ENCODE data around the gene PCDH12. TPM values are rescaled to one million over a fixed set of nuclear protein-coding genes. Genes with fewer than 3 reads are reported as not detected.
"Not testable (repeated sequence)": the region's sequence is repeated elsewhere in the genome, so short reads cannot be mapped to it uniquely, and the experiment has no call there.

PCDH12 gene
- total RNA-seq, 1 donor from 2014 or later, result 0.61 TPM

GRCh38 chr5:141928051-141928450 lies 30.0 kb downstream of the PCDH12 start:
- Mint-ChIP-seq H3K36me3 (ENCODE audit: low read depth) (peaks cover 13% of the 10 kb centered on the region), H3K27me3 (ENCODE audit: low read depth) (no peaks in the 10 kb centered on the region), H3K4me1 (peaks cover 26% of the 10 kb centered on the region), H3K4me3 (no peak overlapping the region), H3K27ac (ENCODE audit: unreplicated experiment) (no peak overlapping the region), H3K9me3 (no peaks in the 10 kb centered on the region)
- DNase-seq (ENCODE audit: low read depth, low spot score), result no peak
- no peak for TF ChIP-seq CTCF (conservative IDR thresholded peaks at IDR 0.05)

- Mint-ChIP-seq H3K27me3 (ENCODE audit: low read depth) (no peaks in the 10 kb centered on the region), H3K36me3 (ENCODE audit: low read depth) (peaks cover 13% of the 10 kb centered on the region), H3K9me3 (no peaks in the 10 kb centered on the region), H3K4me1 (peaks cover 30% of the 10 kb centered on the region), H3K4me3 (peak overlapping the region; percentile 73), H3K27ac (ENCODE audit: unreplicated experiment) (no peak overlapping the region)
- DNase-seq (ENCODE audit: low read depth, low spot score), result no peak
- no peak for TF ChIP-seq CTCF (conservative IDR thresholded peaks at IDR 0.05)
These were observed 31.6 kb downstream of the PCDH12 start for GRCh38 chr5:141926434-141926833.

- H3K4me3 Mint-ChIP-seq, result peak within 1 kb of the TSS; percentile 90
- H3K36me3 Mint-ChIP-seq (ENCODE audit: low read depth), result peaks cover 9% of the 10 kb centered on the region
- peak; percentile 83 for DNase-seq (ENCODE audit: low read depth, low spot score)
- H3K9me3 Mint-ChIP-seq, result no peaks in the 10 kb centered on the region
- peaks cover 34% of the 10 kb centered on the region for H3K4me1 Mint-ChIP-seq
- no peaks in the 10 kb centered on the region for H3K27me3 Mint-ChIP-seq (ENCODE audit: low read depth)
- peak within 1 kb of the TSS; percentile 95 for H3K27ac Mint-ChIP-seq (ENCODE audit: unreplicated experiment)
- TF ChIP-seq CTCF (conservative IDR thresholded peaks at IDR 0.05), result no peak
These were observed 34.3 kb downstream of the PCDH12 start, which contains the start of gene DELE1 for GRCh38 chr5:141923448-141924313. Gene DELE1 (plus strand): TSS chr5:141923871. CDS start chr5:141923942, 71 bp downstream.

GRCh38 chr5:141922827-141923447 lies 35.1 kb downstream of the PCDH12 start:
- H3K36me3 Mint-ChIP-seq (ENCODE audit: low read depth); H3K27ac Mint-ChIP-seq (ENCODE audit: unreplicated experiment); DNase-seq (ENCODE audit: low read depth, low spot score); H3K27me3 Mint-ChIP-seq (ENCODE audit: low read depth); H3K9me3 Mint-ChIP-seq: not testable (repeated sequence)
- Mint-ChIP-seq H3K4me3 (peak overlapping the region; percentile 90), H3K4me1 (peaks cover 34% of the 10 kb centered on the region)

GRCh38 chr5:141920771-141921170 lies 37.2 kb downstream of the PCDH12 start:
- Mint-ChIP-seq H3K27me3 (ENCODE audit: low read depth) (peaks cover 11% of the 10 kb centered on the region), H3K27ac (ENCODE audit: unreplicated experiment) (no peak overlapping the region), H3K4me3 (peak overlapping the region; percentile 81), H3K4me1 (peaks cover 25% of the 10 kb centered on the region), H3K9me3 (no peaks in the 10 kb centered on the region), H3K36me3 (ENCODE audit: low read depth) (peaks cover 7% of the 10 kb centered on the region)
- TF ChIP-seq CTCF (conservative IDR thresholded peaks at IDR 0.05), result no peak
- no peak for DNase-seq (ENCODE audit: low read depth, low spot score)
